H1 (cell line): ENCODE data around the gene GNG4. TPM values are rescaled to one million over a fixed set of nuclear protein-coding genes. Genes with fewer than 3 reads are reported as not detected.

Source experiments
- HDAC6 ChIP-seq: IDR thresholded peaks from one replicate; pipeline ENCODE4 v1.7.1; 2012; ENCODE audit warnings: low read depth, mild to moderate bottlenecking, inconsistent platforms, low read length, moderate library complexity
- NANOG ChIP-seq: IDR thresholded peaks from 2 replicates; pipeline ENCODE4 v1.6.1; 2011; ENCODE audit warnings: low read length, low read depth, mild to moderate bottlenecking, inconsistent platforms; ENCODE audit not compliant: insufficient read depth, poor library complexity, severe bottlenecking
- RAD21 ChIP-seq, 2 experiments: IDR thresholded peaks in 1 of 2; conservative IDR thresholded peaks in 1 of 2; 2 replicates each; pipeline ENCODE4 v1.6.1; 2011; ENCODE audit warnings: low read depth in 2 of 2, low read length in 2 of 2, improper control_type of control experiment in 1 of 2, inconsistent platforms in 1 of 2, mild to moderate bottlenecking in 1 of 2, moderate library complexity in 1 of 2
- polyA plus RNA-seq, 7 experiments: library from polyadenylated mRNA; depleted of rRNA in 3 of 7; stranded (reverse) in 5 of 7; unstranded in 2 of 7; fragments of >200 nt in 5 of 7; fragments of 200-250 nt in 2 of 7; gene quantifications; 1 replicate in 5 of 7; 2 replicates in 1 of 7; 4 replicates in 1 of 7; pipeline versions ENCODE4 v1.2.1 to v1.2.3, GENCODE V29; 2011 to 2013; ENCODE audit warnings: missing spikeins in 2 of 7, mixed read lengths in 2 of 7
- total RNA-seq: library from RNA; stranded (reverse); fragmentation: NEBNext Ultra II Directional; extraction: Animal tissue kit (Norgen Biotek cat#: 25700); gene quantifications from 2 replicates; pipeline ENCODE4 v1.2.1, GENCODE V29; 2021
- TF ChIP-seq, protein P1 (sequence below): fragments of 300-600 bp; sonication (generic); IDR thresholded peaks from 2 replicates; pipeline ENCODE4 v1.7.1; 2012; ENCODE audit warnings: low read length, moderate library complexity, mild to moderate bottlenecking, inconsistent platforms; ENCODE audit not compliant: insufficient replicate concordance

Gene GNG4
- total and polyA plus RNA-seq, 2 of the 8 experiments (the other 6 are each of a cell fraction or from before 2014, with no cell fraction given), result 95.5 to 96.8 TPM

DNA sequence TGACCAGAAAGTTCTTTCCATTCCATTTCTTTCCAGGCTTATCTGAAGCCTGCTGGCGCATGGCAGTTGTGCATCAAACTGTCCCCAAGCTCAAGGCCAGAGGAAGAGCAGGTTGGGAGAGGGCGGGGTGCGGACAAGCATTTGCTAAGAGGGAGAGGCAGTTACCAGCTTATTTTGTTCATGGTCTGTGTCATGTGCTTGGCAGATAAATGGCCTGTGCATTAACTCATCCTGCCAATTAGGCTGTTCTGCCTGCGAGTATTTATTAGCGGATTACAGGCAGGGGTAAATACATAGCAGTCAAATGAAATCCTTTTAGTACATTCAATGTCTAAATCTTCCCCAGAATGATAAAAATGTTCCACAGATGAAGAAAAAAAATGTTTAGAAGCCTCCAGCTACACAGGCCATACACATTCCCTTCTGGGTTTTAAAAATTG lies 96.5 kb downstream of the GNG4 start (continued):
- TF ChIP-seq, protein P1, sequence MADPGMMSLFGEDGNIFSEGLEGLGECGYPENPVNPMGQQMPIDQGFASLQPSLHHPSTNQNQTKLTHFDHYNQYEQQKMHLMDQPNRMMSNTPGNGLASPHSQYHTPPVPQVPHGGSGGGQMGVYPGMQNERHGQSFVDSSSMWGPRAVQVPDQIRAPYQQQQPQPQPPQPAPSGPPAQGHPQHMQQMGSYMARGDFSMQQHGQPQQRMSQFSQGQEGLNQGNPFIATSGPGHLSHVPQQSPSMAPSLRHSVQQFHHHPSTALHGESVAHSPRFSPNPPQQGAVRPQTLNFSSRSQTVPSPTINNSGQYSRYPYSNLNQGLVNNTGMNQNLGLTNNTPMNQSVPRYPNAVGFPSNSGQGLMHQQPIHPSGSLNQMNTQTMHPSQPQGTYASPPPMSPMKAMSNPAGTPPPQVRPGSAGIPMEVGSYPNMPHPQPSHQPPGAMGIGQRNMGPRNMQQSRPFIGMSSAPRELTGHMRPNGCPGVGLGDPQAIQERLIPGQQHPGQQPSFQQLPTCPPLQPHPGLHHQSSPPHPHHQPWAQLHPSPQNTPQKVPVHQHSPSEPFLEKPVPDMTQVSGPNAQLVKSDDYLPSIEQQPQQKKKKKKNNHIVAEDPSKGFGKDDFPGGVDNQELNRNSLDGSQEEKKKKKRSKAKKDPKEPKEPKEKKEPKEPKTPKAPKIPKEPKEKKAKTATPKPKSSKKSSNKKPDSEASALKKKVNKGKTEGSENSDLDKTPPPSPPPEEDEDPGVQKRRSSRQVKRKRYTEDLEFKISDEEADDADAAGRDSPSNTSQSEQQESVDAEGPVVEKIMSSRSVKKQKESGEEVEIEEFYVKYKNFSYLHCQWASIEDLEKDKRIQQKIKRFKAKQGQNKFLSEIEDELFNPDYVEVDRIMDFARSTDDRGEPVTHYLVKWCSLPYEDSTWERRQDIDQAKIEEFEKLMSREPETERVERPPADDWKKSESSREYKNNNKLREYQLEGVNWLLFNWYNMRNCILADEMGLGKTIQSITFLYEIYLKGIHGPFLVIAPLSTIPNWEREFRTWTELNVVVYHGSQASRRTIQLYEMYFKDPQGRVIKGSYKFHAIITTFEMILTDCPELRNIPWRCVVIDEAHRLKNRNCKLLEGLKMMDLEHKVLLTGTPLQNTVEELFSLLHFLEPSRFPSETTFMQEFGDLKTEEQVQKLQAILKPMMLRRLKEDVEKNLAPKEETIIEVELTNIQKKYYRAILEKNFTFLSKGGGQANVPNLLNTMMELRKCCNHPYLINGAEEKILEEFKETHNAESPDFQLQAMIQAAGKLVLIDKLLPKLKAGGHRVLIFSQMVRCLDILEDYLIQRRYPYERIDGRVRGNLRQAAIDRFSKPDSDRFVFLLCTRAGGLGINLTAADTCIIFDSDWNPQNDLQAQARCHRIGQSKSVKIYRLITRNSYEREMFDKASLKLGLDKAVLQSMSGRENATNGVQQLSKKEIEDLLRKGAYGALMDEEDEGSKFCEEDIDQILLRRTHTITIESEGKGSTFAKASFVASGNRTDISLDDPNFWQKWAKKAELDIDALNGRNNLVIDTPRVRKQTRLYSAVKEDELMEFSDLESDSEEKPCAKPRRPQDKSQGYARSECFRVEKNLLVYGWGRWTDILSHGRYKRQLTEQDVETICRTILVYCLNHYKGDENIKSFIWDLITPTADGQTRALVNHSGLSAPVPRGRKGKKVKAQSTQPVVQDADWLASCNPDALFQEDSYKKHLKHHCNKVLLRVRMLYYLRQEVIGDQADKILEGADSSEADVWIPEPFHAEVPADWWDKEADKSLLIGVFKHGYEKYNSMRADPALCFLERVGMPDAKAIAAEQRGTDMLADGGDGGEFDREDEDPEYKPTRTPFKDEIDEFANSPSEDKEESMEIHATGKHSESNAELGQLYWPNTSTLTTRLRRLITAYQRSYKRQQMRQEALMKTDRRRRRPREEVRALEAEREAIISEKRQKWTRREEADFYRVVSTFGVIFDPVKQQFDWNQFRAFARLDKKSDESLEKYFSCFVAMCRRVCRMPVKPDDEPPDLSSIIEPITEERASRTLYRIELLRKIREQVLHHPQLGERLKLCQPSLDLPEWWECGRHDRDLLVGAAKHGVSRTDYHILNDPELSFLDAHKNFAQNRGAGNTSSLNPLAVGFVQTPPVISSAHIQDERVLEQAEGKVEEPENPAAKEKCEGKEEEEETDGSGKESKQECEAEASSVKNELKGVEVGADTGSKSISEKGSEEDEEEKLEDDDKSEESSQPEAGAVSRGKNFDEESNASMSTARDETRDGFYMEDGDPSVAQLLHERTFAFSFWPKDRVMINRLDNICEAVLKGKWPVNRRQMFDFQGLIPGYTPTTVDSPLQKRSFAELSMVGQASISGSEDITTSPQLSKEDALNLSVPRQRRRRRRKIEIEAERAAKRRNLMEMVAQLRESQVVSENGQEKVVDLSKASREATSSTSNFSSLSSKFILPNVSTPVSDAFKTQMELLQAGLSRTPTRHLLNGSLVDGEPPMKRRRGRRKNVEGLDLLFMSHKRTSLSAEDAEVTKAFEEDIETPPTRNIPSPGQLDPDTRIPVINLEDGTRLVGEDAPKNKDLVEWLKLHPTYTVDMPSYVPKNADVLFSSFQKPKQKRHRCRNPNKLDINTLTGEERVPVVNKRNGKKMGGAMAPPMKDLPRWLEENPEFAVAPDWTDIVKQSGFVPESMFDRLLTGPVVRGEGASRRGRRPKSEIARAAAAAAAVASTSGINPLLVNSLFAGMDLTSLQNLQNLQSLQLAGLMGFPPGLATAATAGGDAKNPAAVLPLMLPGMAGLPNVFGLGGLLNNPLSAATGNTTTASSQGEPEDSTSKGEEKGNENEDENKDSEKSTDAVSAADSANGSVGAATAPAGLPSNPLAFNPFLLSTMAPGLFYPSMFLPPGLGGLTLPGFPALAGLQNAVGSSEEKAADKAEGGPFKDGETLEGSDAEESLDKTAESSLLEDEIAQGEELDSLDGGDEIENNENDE, result no peak
- no peak for TF ChIP-seq NANOG
- TF ChIP-seq RAD21 (IDR thresholded peaks at IDR 0.05 in 1 of 2, conservative IDR thresholded peaks at IDR 0.05 in 1 of 2; ENCODE audit: low read depth in 2 of 2, low read length in 2 of 2), result no peak
- TF ChIP-seq HDAC6, result no peak
